OCI-LY7 (cell line): ENCODE data around the gene UGT1A7. TPM values are rescaled to one million over a fixed set of nuclear protein-coding genes. Genes with fewer than 3 reads are reported as not detected.
"Not testable (repeated sequence)": the region's sequence is repeated elsewhere in the genome, so short reads cannot be mapped to it uniquely, and the experiment has no call there.

Source experiments
- BruUV-seq: library from RNA; stranded (reverse); fragments of 400-500 nt; replicated peaks from 2 replicates; lab custom pipeline; 2021; lab: Mats Ljungman, UMichigan
- CTCF ChIA-PET: fragments of 300-600 bp; sonication (Branson Sonifier 250); formaldehyde crosslinking; loops from one replicate; lab custom pipeline; 2022; ENCODE audit warnings: antibody characterized with exemption; ENCODE audit not compliant: unreplicated experiment; lab: Charles Lee
- POLR2A ChIA-PET: fragments of 300-600 bp; sonication (Branson Sonifier 250); formaldehyde crosslinking; loops from one replicate; lab custom pipeline; 2022; ENCODE audit warnings: antibody characterized with exemption; lab: Charles Lee
- DNase-seq: peaks from one replicate; pipeline ENCODE4 v3.0.0-alpha.2; 2015; ENCODE audit warnings: low spot score
- H2AFZ ChIP-seq: fragments of 200-600 bp; sonication (generic), shearing (Covaris generic); 2 replicates; pipeline ENCODE4 v1.6.1; 2014; ENCODE audit warnings: mild to moderate bottlenecking, antibody characterized with exemption, low read length, moderate library complexity
- H3K27ac ChIP-seq: fragments of 200-600 bp; sonication (generic); 2 replicates; pipeline ENCODE4 v1.5.1; 2014; ENCODE audit warnings: mixed run types, low read depth, mild to moderate bottlenecking, moderate library complexity, low read length, inconsistent platforms; ENCODE audit not compliant: poor library complexity, severe bottlenecking
- H3K36me3 ChIP-seq: fragments of 200-600 bp; sonication (generic); 2 replicates; pipeline ENCODE4 v1.6.1; 2014; ENCODE audit warnings: mild to moderate bottlenecking, antibody characterized with exemption, low read length, moderate library complexity, mixed read lengths; ENCODE audit not compliant: insufficient read depth
- H3K4me1 ChIP-seq: fragments of 200-600 bp; sonication (generic); 2 replicates; pipeline ENCODE4 v1.5.1; 2014; ENCODE audit warnings: mild to moderate bottlenecking, low read length; ENCODE audit not compliant: insufficient read depth, poor library complexity, severe bottlenecking
- H3K4me2 ChIP-seq: fragments of 200-600 bp; sonication (generic); 2 replicates; pipeline ENCODE4 v1.6.1; 2014; ENCODE audit warnings: mild to moderate bottlenecking, low read length
- H3K4me3 ChIP-seq: fragments of 200-600 bp; sonication (generic); 2 replicates; pipeline ENCODE4 v1.5.1; 2014; ENCODE audit warnings: mild to moderate bottlenecking, low read depth, low read length; ENCODE audit not compliant: poor library complexity, severe bottlenecking
- H3K79me2 ChIP-seq: fragments of 200-600 bp; sonication (generic); 2 replicates; pipeline ENCODE4 v1.6.1; 2016; ENCODE audit warnings: low read depth, mild to moderate bottlenecking, low read length, moderate library complexity, mixed read lengths; ENCODE audit not compliant: insufficient read depth
- H3K9me2 ChIP-seq: fragments of 200-600 bp; sonication (generic); 2 replicates; pipeline ENCODE4 v1.6.1; 2016; ENCODE audit warnings: mild to moderate bottlenecking, low read length, mixed read lengths; ENCODE audit not compliant: insufficient read depth
- H3K9me3 ChIP-seq: fragments of 200-600 bp; sonication (generic); 2 replicates; pipeline ENCODE4 v1.6.1; 2014; ENCODE audit warnings: mild to moderate bottlenecking, mixed run types, low read length, mixed read lengths
- H4K20me1 ChIP-seq: fragments of 200-600 bp; sonication (generic); 2 replicates; pipeline ENCODE4 v1.6.1; 2014; ENCODE audit warnings: mild to moderate bottlenecking, antibody characterized with exemption, low read length, moderate library complexity, mixed read lengths; ENCODE audit not compliant: insufficient read depth
- CTCF ChIP-seq: fragments of 200-600 bp; sonication (generic); conservative IDR thresholded peaks from 2 replicates; pipeline ENCODE4 v1.5.1; 2014; ENCODE audit warnings: mild to moderate bottlenecking, antibody characterized with exemption, low read length, moderate library complexity, mixed read lengths
- EZH2phosphoT487 ChIP-seq: fragments of 200-600 bp; sonication (generic); IDR thresholded peaks from 2 replicates; pipeline ENCODE4 v1.6.1; 2018; ENCODE audit warnings: low read depth, borderline replicate concordance, mild to moderate bottlenecking, mixed run types, antibody characterized with exemption, low read length, moderate library complexity, mixed read lengths
- intact Hi-C: fragments of 100-400 bp; cut with micrococcal nuclease; formaldehyde crosslinking; loops from one replicate; pipeline ENCODE4 v1.10.0; 2022; ENCODE audit not compliant: unreplicated experiment
- total RNA-seq, 2 experiments: library from RNA; depleted of rRNA in 1 of 2; stranded (reverse); fragments of >200 nt in 1 of 2; shearing (Covaris generic) in 1 of 2; gene quantifications; 2 replicates each; pipeline ENCODE4 v1.2.3, GENCODE V29; 2014 to 2022

UGT1A7 gene
- total RNA-seq, 2 experiments from 2014 or later, result not detected

GRCh38 chr2:233655043-233655442 is 26.7 kb upstream of the UGT1A7 start:
- no peaks in the 10 kb centered on the region for H3K79me2 ChIP-seq
- no peak for DNase-seq
- no peak for TF ChIP-seq EZH2phosphoT487
- no peak for TF ChIP-seq CTCF
- no peaks in the 10 kb centered on the region for H3K36me3 ChIP-seq
- no peaks in the 10 kb centered on the region for H4K20me1 ChIP-seq
- BruUV-seq, result no TSS peak
- no peak overlapping the region for H3K4me3 ChIP-seq
- no peaks in the 10 kb centered on the region for H3K4me1 ChIP-seq
- no peaks in the 10 kb centered on the region for H3K9me3 ChIP-seq
- H2AFZ ChIP-seq, result no peak overlapping the region
- POLR2A ChIA-PET, result interaction anchor here (0.8 kb wide), 1 partner anchor 125 kb away, joined by 4 read pairs; no protein-coding TSS in a partner anchor
- no peak overlapping the region for H3K27ac ChIP-seq
- H3K9me2 ChIP-seq, result no peaks in the 10 kb centered on the region
- intact Hi-C loops, result no loop called here
- CTCF ChIA-PET, result no interaction called here
- H3K4me2 ChIP-seq, result no peak overlapping the region

GRCh38 chr2:233655943-233656342 is 25.8 kb upstream of the UGT1A7 start:
- H2AFZ ChIP-seq, BruUV-seq, POLR2A ChIA-PET, H3K79me2 ChIP-seq, H4K20me1 ChIP-seq, H3K27ac ChIP-seq, H3K9me3 ChIP-seq, H3K4me1 ChIP-seq, H3K4me3 ChIP-seq, CTCF ChIA-PET, DNase-seq, H3K4me2 ChIP-seq, H3K36me3 ChIP-seq, H3K9me2 ChIP-seq, intact Hi-C loops: not testable (repeated sequence)

- intact Hi-C loops, result no loop called here
- no TSS peak for BruUV-seq
- no peaks in the 10 kb centered on the region for H3K9me3 ChIP-seq
- ChIA-PET CTCF (no interaction called here), POLR2A (no interaction called here)
- no peak overlapping the region for H3K4me2 ChIP-seq
- H3K9me2 ChIP-seq, result no peaks in the 10 kb centered on the region
- H4K20me1 ChIP-seq, result no peaks in the 10 kb centered on the region
- H3K36me3 ChIP-seq, result no peaks in the 10 kb centered on the region
- no peak for TF ChIP-seq CTCF
- TF ChIP-seq EZH2phosphoT487, result no peak
- DNase-seq, result no peak
- H2AFZ ChIP-seq, result no peak overlapping the region
- no peaks in the 10 kb centered on the region for H3K79me2 ChIP-seq
- no peak overlapping the region for H3K4me3 ChIP-seq
- no peak overlapping the region for H3K27ac ChIP-seq
- no peaks in the 10 kb centered on the region for H3K4me1 ChIP-seq
These were observed 25.3 kb upstream of the UGT1A7 start for GRCh38 chr2:233656443-233656842.
